NCI-H2029 treated with DMSO at 0.1 percent for 48 hours (cell line): ENCODE data around the gene STXBP5.

Source experiments
- DNase-seq: peaks from one replicate; lab custom pipeline; 2025; lab: John Stamatoyannopoulos, UW

STXBP5 gene

GRCh38 chr6:147211349-147211748 lies 7.1 kb downstream of the STXBP5 start:
- DNase-seq: no peak

- DNase-seq: no peak
Measured at GRCh38 chr6:147211831-147212230, 7.6 kb downstream of the STXBP5 start.

GRCh38 chr6:147212622-147213021 lies 8.4 kb downstream of the STXBP5 start:
- no peak for DNase-seq

GRCh38 chr6:147213772-147214171 lies 9.6 kb downstream of the STXBP5 start:
- DNase-seq: no peak

- DNase-seq: no peak
Measured at GRCh38 chr6:147214248-147215227, 10.3 kb downstream of the STXBP5 start.

GRCh38 chr6:147216915-147217314 lies 12.7 kb downstream of the STXBP5 start:
- DNase-seq: no peak

GRCh38 chr6:147217840-147218404 lies 13.7 kb downstream of the STXBP5 start:
- DNase-seq: no peak

- DNase-seq: no peak
Measured at GRCh38 chr6:147218797-147219196, 14.6 kb downstream of the STXBP5 start.

- no peak for DNase-seq
Measured at GRCh38 chr6:147219463-147219862, 15.2 kb downstream of the STXBP5 start.

GRCh38 chr6:147220345-147220744 lies 16.1 kb downstream of the STXBP5 start:
- DNase-seq: no peak

GRCh38 chr6:147221739-147222138 lies 17.5 kb downstream of the STXBP5 start:
- no peak for DNase-seq

GRCh38 chr6:147222160-147222838 lies 18.1 kb downstream of the STXBP5 start:
- DNase-seq: no peak

- no peak for DNase-seq
Measured at GRCh38 chr6:147223736-147224135, 19.5 kb downstream of the STXBP5 start.

- no peak for DNase-seq
Measured at GRCh38 chr6:147226163-147226724, 22.0 kb downstream of the STXBP5 start.

- no peak for DNase-seq
Measured at GRCh38 chr6:147226877-147227276, 22.7 kb downstream of the STXBP5 start.

GRCh38 chr6:147227770-147228320 lies 23.6 kb downstream of the STXBP5 start:
- no peak for DNase-seq

GRCh38 chr6:147231589-147231988 lies 27.4 kb downstream of the STXBP5 start:
- DNase-seq: no peak

- no peak for DNase-seq
Measured at GRCh38 chr6:147234685-147235084, 30.5 kb downstream of the STXBP5 start.

GRCh38 chr6:147238164-147238563 lies 33.9 kb downstream of the STXBP5 start:
- DNase-seq: peak; percentile 3

- DNase-seq: no peak
Measured at GRCh38 chr6:147238906-147239305, 34.7 kb downstream of the STXBP5 start.

GRCh38 chr6:147244832-147245231 lies 40.6 kb downstream of the STXBP5 start:
- no peak for DNase-seq

- DNase-seq: no peak
Measured at GRCh38 chr6:147245693-147246092, 41.5 kb downstream of the STXBP5 start.
